Heart left ventricle (tissue), 13 donors: ENCODE results near the gene VAPB.

ENCODE experiments used
- POLR2A ChIP-seq, 2 donors: fragments of 450-650 bp; IDR thresholded peaks; one replicate each; pipeline ENCODE4 v1.6.1; 2017; ENCODE audit warnings: antibody characterized with exemption in 2 of 2, mild to moderate bottlenecking in 2 of 2, moderate library complexity in 2 of 2
- TF ChIP-seq, protein P1 (sequence below), 12 donors: fragments of 200-600 bp; sonication (generic) in 4 of 12; IDR thresholded peaks; one replicate each; pipeline versions ENCODE4 v1.5.0 to v1.8.0; 2018 to 2022; ENCODE audit warnings: antibody characterized with exemption in 12 of 12, mild to moderate bottlenecking in 5 of 12
- donor health status: ischemic (EF 13 %, LVEDD 7.1; RV severe dilation, severe dysfunction).
- donor health status: DM: no; HTN: yes; CAD: no.
- donor health status: DM: no; HTN: no; CAD: no.
- donor health status: ischemic (EF 25% LVEDD 6.9; RV normal size, moderate dysfunction).
- donor health status: ischemic (EF 25% LVEDD 5.7; RV mildly dilated, moderate dysfunction).
- donor health status: ischemic (EF 35%, LVEDD 5.7; RV mildly dilated, moderate dysfunction).
- donor health status: nonischemic (EF 11% LVEDD 7.7; RV severe dilation, severe dysfunction).
- donor health status: DM: yes; HTN: yes; CAD: no.
- donor health status: PGD.
- donor health status: ischemic (EF 29% LVEDD 5.4; RV normal size, mild dysfunction).
- donor health status: nonischemic (EF 23%, LVEDD 6.1; RV moderate dilation, normal function).

DNA sequence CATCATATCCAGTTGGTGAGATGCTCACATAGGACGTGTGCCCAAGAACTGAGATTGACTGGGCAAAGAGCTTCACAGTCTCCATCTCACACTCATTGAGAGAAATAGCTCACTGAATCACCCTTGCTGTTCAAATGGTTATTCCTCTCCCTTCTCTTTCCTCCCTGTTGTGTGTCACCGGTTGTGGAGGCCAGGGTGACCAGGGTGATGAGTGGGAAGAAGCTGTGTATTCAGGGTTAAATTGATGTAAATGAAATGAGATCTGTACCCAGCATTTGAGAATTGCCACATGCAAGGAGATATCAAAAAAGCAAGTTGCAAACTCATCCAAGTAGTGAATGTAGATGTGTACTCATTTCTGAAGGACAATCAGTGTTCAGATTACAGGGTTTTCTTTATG, 36.6 kb upstream of the VAPB start:
- TF ChIP-seq POLR2A (IDR thresholded peaks at IDR 0.05) = no peak
- TF ChIP-seq, protein P1, sequence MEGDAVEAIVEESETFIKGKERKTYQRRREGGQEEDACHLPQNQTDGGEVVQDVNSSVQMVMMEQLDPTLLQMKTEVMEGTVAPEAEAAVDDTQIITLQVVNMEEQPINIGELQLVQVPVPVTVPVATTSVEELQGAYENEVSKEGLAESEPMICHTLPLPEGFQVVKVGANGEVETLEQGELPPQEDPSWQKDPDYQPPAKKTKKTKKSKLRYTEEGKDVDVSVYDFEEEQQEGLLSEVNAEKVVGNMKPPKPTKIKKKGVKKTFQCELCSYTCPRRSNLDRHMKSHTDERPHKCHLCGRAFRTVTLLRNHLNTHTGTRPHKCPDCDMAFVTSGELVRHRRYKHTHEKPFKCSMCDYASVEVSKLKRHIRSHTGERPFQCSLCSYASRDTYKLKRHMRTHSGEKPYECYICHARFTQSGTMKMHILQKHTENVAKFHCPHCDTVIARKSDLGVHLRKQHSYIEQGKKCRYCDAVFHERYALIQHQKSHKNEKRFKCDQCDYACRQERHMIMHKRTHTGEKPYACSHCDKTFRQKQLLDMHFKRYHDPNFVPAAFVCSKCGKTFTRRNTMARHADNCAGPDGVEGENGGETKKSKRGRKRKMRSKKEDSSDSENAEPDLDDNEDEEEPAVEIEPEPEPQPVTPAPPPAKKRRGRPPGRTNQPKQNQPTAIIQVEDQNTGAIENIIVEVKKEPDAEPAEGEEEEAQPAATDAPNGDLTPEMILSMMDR (IDR thresholded peaks at IDR 0.05) = no peak
